Stimulated activated CD8-positive, alpha-beta memory T cell treated with anti-CD3 and anti-CD28 coated beads, Interleukin-15, amount 100 ng/mL, for 4 hours (primary cell): ENCODE measurements around the gene SPARC.

Experiments used
- DNase-seq, 2 donors: peaks; one replicate each; pipeline ENCODE4 v3.0.0-alpha.2; 2020; ENCODE audit warnings: low read depth in 2 of 2

SPARC gene

GRCh38 chr5:151679421-151680155 lies 7.1 kb downstream of the SPARC start:
- no peak for DNase-seq

GRCh38 chr5:151678713-151679112 lies 8.0 kb downstream of the SPARC start:
- no peak for DNase-seq

GRCh38 chr5:151677776-151678545 lies 8.8 kb downstream of the SPARC start:
- no peak for DNase-seq

GRCh38 chr5:151676719-151677118 lies 10.0 kb downstream of the SPARC start:
- no peak for DNase-seq

- no peak for DNase-seq
Observed at GRCh38 chr5:151676314-151676712, 10.4 kb downstream of the SPARC start.

- no peak for DNase-seq
Observed at GRCh38 chr5:151675611-151676313, 11.0 kb downstream of the SPARC start.

- DNase-seq: no peak
Observed at GRCh38 chr5:151674626-151675610, 11.8 kb downstream of the SPARC start.

- DNase-seq: no peak
Observed at GRCh38 chr5:151673421-151673820, 13.3 kb downstream of the SPARC start.

GRCh38 chr5:151672516-151672915 lies 14.2 kb downstream of the SPARC start:
- DNase-seq: no peak

- DNase-seq: no peak
Observed at GRCh38 chr5:151671950-151672349, 14.8 kb downstream of the SPARC start.

- no peak for DNase-seq
Observed at GRCh38 chr5:151670953-151671636, 15.6 kb downstream of the SPARC start.

GRCh38 chr5:151670083-151670686 lies 16.5 kb downstream of the SPARC start:
- DNase-seq: no peak

- DNase-seq: no peak
Observed at GRCh38 chr5:151667083-151667482, 19.6 kb downstream of the SPARC start.

GRCh38 chr5:151665613-151666012 lies 21.1 kb downstream of the SPARC start:
- no peak for DNase-seq

GRCh38 chr5:151664694-151665585 lies 21.8 kb downstream of the SPARC start:
- DNase-seq: no peak

GRCh38 chr5:151663617-151664293 lies 23.0 kb downstream of the SPARC start:
- DNase-seq: no peak

- no peak for DNase-seq
Observed at GRCh38 chr5:151662805-151663204, 23.9 kb downstream of the SPARC start.

- DNase-seq: no peak
Observed at GRCh38 chr5:151661968-151662732, 24.6 kb downstream of the SPARC start.
